Vagina (tissue), 2 donors: Measurements from ENCODE around the gene TRIO. TPM values are rescaled to one million over a fixed set of nuclear protein-coding genes. Genes with fewer than 3 reads are reported as not detected.

Experiments used
- DNase-seq, 2 donors: peaks; one replicate each; pipeline ENCODE4 v3.0.0-alpha.2; 2017; ENCODE audit errors: extremely low spot score in 2 of 2
- H3K27ac ChIP-seq: fragments of 200-600 bp; sonication (generic); one replicate; pipeline ENCODE4 v1.5.1; 2019
- H3K27me3 ChIP-seq: fragments of 200-600 bp; sonication (generic); one replicate; pipeline ENCODE4 v1.5.1; 2019
- H3K36me3 ChIP-seq, 2 donors: fragments of 200-600 bp; sonication (generic); one replicate each; pipeline ENCODE4 v1.5.1; 2017 to 2019
- H3K4me1 ChIP-seq: fragments of 200-600 bp; sonication (generic); one replicate; pipeline ENCODE4 v1.5.1; 2019
- H3K4me3 ChIP-seq, 2 donors: fragments of 200-600 bp; sonication (generic); 1 replicate in 1 of 2; 2 replicates in 1 of 2; pipeline ENCODE4 v1.5.1; 2016 to 2019
- H3K9me3 ChIP-seq: fragments of 200-600 bp; sonication (generic); one replicate; pipeline ENCODE4 v1.5.1; 2019
- POLR2A ChIP-seq, 2 donors: fragments of 450-650 bp; IDR thresholded peaks; one replicate each; pipeline ENCODE4 v1.6.1; 2017; ENCODE audit warnings: antibody characterized with exemption in 2 of 2, mild to moderate bottlenecking in 2 of 2, moderate library complexity in 2 of 2
- POLR2AphosphoS5 ChIP-seq, 2 donors: sonication (generic); formaldehyde crosslinking; IDR thresholded peaks; one replicate each; pipeline ENCODE4 v1.9.0; 2017; ENCODE audit warnings: antibody characterized with exemption in 2 of 2, mild to moderate bottlenecking in 2 of 2, low read depth in 1 of 2; ENCODE audit not compliant: insufficient read depth in 1 of 2
- intact Hi-C: fragments of 100-400 bp; cut with DNase I; formaldehyde crosslinking; loops from one replicate; pipeline ENCODE4 v1.15.1; 2023
- total RNA-seq: library from RNA; depleted of rRNA; stranded (reverse); fragments of >200 nt; gene quantifications from one replicate; pipeline ENCODE4 v1.2.3, GENCODE V29; 2016
- TF ChIP-seq, protein P1 (sequence below), 3 experiments: fragments of 450-650 bp in 2 of 3; fragments of 200-600 bp in 1 of 3; sonication (generic) in 1 of 3; IDR thresholded peaks; one replicate each; pipeline ENCODE4 v1.5.1; 2017 to 2019; ENCODE audit warnings: antibody characterized with exemption in 3 of 3, mild to moderate bottlenecking in 2 of 3, moderate library complexity in 2 of 3

Gene TRIO
- total RNA-seq, 1 donor from 2014 or later: 142 TPM

DNA sequence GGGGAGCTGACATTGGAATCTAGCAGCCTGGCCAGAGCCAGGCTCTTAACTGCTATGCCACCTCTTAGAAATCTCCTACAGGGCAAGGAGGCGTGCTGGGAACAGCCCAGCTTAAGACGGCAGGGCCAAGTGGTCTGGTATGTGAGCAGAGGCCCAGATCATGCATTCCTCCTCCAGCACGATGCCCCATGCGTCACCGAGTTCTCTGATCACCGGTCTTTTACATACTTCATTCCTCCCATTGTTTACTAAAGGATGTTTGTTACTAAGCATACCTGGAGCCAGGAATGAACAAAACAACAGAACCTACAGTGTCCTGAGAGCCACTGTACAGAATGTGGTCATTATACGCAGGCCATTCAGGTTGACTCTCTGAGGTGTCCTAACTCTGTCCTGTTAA, 73.8 kb downstream of the TRIO start:
- Histone ChIP-seq H3K4me1 (peaks cover 29% of the 10 kb centered on the region), H3K27ac (no peak overlapping the region), H3K9me3 (no peaks in the 10 kb centered on the region), H3K27me3 (no peaks in the 10 kb centered on the region), H3K4me3 (no peak overlapping the region), H3K36me3 (no peaks in the 10 kb centered on the region)
- no peak for DNase-seq
- intact Hi-C loops: no loop called here
- no peak for TF ChIP-seq POLR2A (IDR thresholded peaks at IDR 0.05)
- TF ChIP-seq, protein P1, sequence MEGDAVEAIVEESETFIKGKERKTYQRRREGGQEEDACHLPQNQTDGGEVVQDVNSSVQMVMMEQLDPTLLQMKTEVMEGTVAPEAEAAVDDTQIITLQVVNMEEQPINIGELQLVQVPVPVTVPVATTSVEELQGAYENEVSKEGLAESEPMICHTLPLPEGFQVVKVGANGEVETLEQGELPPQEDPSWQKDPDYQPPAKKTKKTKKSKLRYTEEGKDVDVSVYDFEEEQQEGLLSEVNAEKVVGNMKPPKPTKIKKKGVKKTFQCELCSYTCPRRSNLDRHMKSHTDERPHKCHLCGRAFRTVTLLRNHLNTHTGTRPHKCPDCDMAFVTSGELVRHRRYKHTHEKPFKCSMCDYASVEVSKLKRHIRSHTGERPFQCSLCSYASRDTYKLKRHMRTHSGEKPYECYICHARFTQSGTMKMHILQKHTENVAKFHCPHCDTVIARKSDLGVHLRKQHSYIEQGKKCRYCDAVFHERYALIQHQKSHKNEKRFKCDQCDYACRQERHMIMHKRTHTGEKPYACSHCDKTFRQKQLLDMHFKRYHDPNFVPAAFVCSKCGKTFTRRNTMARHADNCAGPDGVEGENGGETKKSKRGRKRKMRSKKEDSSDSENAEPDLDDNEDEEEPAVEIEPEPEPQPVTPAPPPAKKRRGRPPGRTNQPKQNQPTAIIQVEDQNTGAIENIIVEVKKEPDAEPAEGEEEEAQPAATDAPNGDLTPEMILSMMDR (IDR thresholded peaks at IDR 0.05): no peak
- TF ChIP-seq POLR2AphosphoS5 (IDR thresholded peaks at IDR 0.05; ENCODE audit: insufficient read depth in 1 of 2, low read depth in 1 of 2): no peak

DNA sequence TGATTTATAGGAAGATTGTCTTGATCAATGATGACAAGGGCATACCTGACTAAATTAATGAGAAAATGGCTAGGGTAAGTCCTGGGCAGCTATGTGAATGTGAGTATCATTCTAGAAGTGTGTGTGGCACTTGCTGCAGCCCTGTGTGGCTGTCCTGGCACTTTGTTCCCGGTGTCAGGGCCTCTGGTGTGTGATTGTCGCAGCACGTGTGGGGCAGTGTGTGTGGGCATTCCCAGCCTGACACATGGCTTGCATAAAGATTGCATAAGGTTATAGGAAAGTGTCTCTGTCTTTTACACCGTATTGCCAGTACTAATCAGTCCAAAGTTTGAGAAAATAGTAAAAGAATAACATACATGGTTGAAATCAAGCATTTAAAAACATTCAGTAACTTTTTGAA, 74.4 kb downstream of the TRIO start:
- TF ChIP-seq, protein P1 (IDR thresholded peaks at IDR 0.05): no peak
- TF ChIP-seq POLR2AphosphoS5 (IDR thresholded peaks at IDR 0.05; ENCODE audit: insufficient read depth in 1 of 2, low read depth in 1 of 2): no peak
- no peak for TF ChIP-seq POLR2A (IDR thresholded peaks at IDR 0.05)
- H3K36me3 ChIP-seq: no peaks in the 10 kb centered on the region
- H3K9me3 ChIP-seq: no peaks in the 10 kb centered on the region
- H3K27ac ChIP-seq: no peak overlapping the region
- DNase-seq: no peak
- H3K4me1 ChIP-seq: peaks cover 29% of the 10 kb centered on the region
- no peak overlapping the region for H3K4me3 ChIP-seq
- no peaks in the 10 kb centered on the region for H3K27me3 ChIP-seq
- intact Hi-C loops: no loop called here

DNA sequence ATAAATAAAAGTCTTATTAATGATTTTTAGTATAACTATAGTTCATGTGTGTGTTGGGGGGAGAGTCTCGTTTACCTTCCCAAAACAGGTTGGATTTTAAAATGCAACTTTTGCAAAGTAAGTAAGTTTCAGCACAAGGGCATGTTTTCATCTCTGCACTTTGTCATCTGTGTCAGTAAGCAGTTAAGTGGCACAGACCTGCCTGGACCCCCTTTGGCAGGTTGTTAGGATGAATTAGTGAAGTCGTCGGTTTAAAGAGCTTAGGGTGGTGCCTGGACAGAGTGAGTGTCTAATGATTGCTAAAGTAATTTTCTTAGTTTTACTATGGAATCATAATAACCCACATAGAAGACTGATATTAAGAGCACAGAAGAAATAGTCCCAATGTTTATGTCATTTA, 74.9 kb downstream of the TRIO start:
- intact Hi-C loops: no loop called here
- no peaks in the 10 kb centered on the region for H3K9me3 ChIP-seq
- H3K4me1 ChIP-seq: peaks cover 29% of the 10 kb centered on the region
- no peaks in the 10 kb centered on the region for H3K27me3 ChIP-seq
- no peak overlapping the region for H3K27ac ChIP-seq
- H3K36me3 ChIP-seq: no peaks in the 10 kb centered on the region
- no peak for DNase-seq
- TF ChIP-seq POLR2A (IDR thresholded peaks at IDR 0.05) (no peak), POLR2AphosphoS5 (IDR thresholded peaks at IDR 0.05; ENCODE audit: insufficient read depth in 1 of 2, low read depth in 1 of 2) (no peak)
- TF ChIP-seq, protein P1 (IDR thresholded peaks at IDR 0.05): no peak
- H3K4me3 ChIP-seq: no peak overlapping the region

DNA sequence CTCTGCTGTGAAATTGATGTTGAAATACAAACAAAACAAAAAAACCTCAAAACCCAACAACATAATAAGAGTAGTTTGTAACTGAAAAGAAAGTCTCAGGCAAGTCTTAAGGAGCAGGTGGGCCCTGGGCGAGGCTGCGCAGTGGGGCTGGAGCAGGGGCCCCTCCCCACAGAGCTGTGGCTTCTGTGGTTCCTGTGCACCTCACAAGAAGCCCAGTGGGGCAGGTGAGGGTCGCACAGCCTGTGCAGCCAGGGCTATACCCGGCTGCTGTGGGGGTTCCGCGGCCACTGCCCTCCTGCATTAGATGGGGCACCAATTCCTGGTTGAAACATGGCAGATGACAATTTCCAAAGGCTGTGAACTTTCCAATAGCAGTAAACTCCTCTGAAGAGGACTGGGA, 75.3 kb downstream of the TRIO start:
- H3K9me3 ChIP-seq: no peaks in the 10 kb centered on the region
- peaks cover 29% of the 10 kb centered on the region for H3K4me1 ChIP-seq
- no peaks in the 10 kb centered on the region for H3K36me3 ChIP-seq
- no peak overlapping the region for H3K4me3 ChIP-seq
- DNase-seq: no peak
- H3K27ac ChIP-seq: no peak overlapping the region
- intact Hi-C loops: no loop called here
- no peaks in the 10 kb centered on the region for H3K27me3 ChIP-seq
- TF ChIP-seq, protein P1 (IDR thresholded peaks at IDR 0.05): no peak
- no peak for TF ChIP-seq POLR2AphosphoS5 (IDR thresholded peaks at IDR 0.05; ENCODE audit: insufficient read depth in 1 of 2, low read depth in 1 of 2)
- TF ChIP-seq POLR2A (IDR thresholded peaks at IDR 0.05): no peak

DNA sequence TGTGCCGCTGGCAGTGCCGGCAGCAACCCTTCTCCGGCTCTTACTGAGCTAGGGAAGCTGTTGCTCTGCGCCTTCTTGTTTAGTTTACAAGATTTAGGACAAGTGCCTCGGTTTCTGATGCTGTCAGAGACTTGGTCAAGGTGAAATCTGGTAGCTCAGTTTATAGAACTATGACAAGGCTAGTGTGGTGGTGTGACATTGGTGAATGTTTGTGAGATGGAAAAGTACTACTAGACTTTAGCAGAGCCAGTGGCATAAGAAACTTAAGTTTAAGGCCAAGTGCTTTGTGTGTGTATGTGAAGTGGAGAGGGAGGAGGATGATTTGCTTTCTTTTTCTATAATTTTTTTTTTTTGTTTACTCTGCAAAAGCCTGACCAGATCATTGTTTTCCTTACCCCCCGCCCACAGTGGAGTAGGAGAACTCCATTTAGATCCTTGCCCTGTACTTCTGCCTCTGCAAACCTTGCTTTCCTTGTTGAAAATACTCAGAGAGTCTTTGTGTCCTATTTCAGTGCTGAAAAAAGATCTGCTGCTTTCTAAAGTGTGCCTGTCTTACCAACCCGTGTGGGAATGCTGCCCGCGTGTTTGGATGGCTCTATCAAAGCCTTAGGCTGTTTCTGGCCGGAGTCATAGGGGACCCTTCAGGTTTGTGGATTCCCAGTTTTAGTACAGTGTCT, 75.9 kb downstream of the TRIO start:
- Histone ChIP-seq H3K4me1 (peaks cover 29% of the 10 kb centered on the region), H3K27ac (no peak overlapping the region), H3K4me3 (no peak overlapping the region), H3K36me3 (no peaks in the 10 kb centered on the region), H3K9me3 (no peaks in the 10 kb centered on the region), H3K27me3 (no peaks in the 10 kb centered on the region)
- intact Hi-C loops: no loop called here
- DNase-seq: no peak
- no peak for TF ChIP-seq POLR2AphosphoS5 (IDR thresholded peaks at IDR 0.05; ENCODE audit: insufficient read depth in 1 of 2, low read depth in 1 of 2)
- TF ChIP-seq POLR2A (IDR thresholded peaks at IDR 0.05): no peak
- TF ChIP-seq, protein P1 (IDR thresholded peaks at IDR 0.05): no peak
